Neuronal stem cell (in vitro differentiated cells): ENCODE results near the gene APCDD1.
A peak's percentile ranks its signal among the peaks of the same experiment; 100 is the strongest.

ENCODE experiments used
- DNase-seq: peaks from one replicate; pipeline ENCODE4 v3.0.0-alpha.2; 2013; ENCODE audit warnings: low spot score
- H2AFZ ChIP-seq: one replicate; pipeline ENCODE4 v1.6.1; 2013; ENCODE audit warnings: mild to moderate bottlenecking, low read length, inconsistent platforms
- H2AK5ac ChIP-seq: 2 replicates; pipeline ENCODE4 v1.6.1; 2013; ENCODE audit warnings: low read depth, mild to moderate bottlenecking, inconsistent platforms, low read length, moderate library complexity, mixed read lengths
- H2BK120ac ChIP-seq: 2 replicates; pipeline ENCODE4 v1.6.1; 2013; ENCODE audit warnings: low read depth, mild to moderate bottlenecking, inconsistent platforms, low read length, moderate library complexity, mixed read lengths
- H2BK12ac ChIP-seq: one replicate; pipeline ENCODE4 v1.6.1; 2013; ENCODE audit warnings: low read length, inconsistent platforms
- H2BK15ac ChIP-seq: 2 replicates; pipeline ENCODE4 v1.6.1; 2013; ENCODE audit warnings: mild to moderate bottlenecking, low read length, inconsistent platforms, mixed read lengths
- H2BK5ac ChIP-seq: one replicate; pipeline ENCODE4 v1.6.1; 2013; ENCODE audit warnings: inconsistent platforms, mild to moderate bottlenecking, low read length, moderate library complexity
- H3K14ac ChIP-seq: one replicate; pipeline ENCODE4 v1.6.1; 2013; ENCODE audit warnings: low read length, inconsistent platforms
- H3K18ac ChIP-seq: 2 replicates; pipeline ENCODE4 v1.6.1; 2013; ENCODE audit warnings: low read length, inconsistent platforms
- H3K23ac ChIP-seq: 2 replicates; pipeline ENCODE4 v1.6.1; 2013; ENCODE audit warnings: low read depth, mild to moderate bottlenecking, mixed read lengths, low read length, inconsistent platforms; ENCODE audit not compliant: poor library complexity
- H3K27ac ChIP-seq: replicated peaks from 3 replicates; pipeline ENCODE4 v1.5.1; 2013; ENCODE audit warnings: low read length, inconsistent platforms
- H3K27me3 ChIP-seq, 3 experiments: 2 replicates each; pipeline ENCODE4 v1.6.1; 2013; ENCODE audit warnings: low read length in 3 of 3, mild to moderate bottlenecking in 2 of 3, inconsistent platforms in 1 of 3, low read depth in 1 of 3, mixed read lengths in 1 of 3, moderate library complexity in 1 of 3; ENCODE audit not compliant: control insufficient read depth in 3 of 3, insufficient read depth in 3 of 3
- H3K36me3 ChIP-seq, 2 donors: replicated peaks in 1 of 2; 2 replicates each; pipeline ENCODE4 v1.6.1; 2013; ENCODE audit warnings: low read length in 2 of 2; ENCODE audit not compliant: control insufficient read depth in 2 of 2, insufficient read depth in 2 of 2
- H3K4ac ChIP-seq: 2 replicates; pipeline ENCODE4 v1.6.1; 2013; ENCODE audit warnings: inconsistent platforms, mild to moderate bottlenecking, low read length, moderate library complexity
- H3K4me1 ChIP-seq, 2 donors: 1 replicate in 1 of 2; 2 replicates in 1 of 2; pipeline ENCODE4 v1.6.1; 2013; ENCODE audit warnings: low read length in 2 of 2, low read depth in 1 of 2; ENCODE audit not compliant: control insufficient read depth in 2 of 2, insufficient read depth in 1 of 2
- H3K4me2 ChIP-seq: one replicate; pipeline ENCODE4 v1.6.1; 2013; ENCODE audit warnings: mild to moderate bottlenecking, low read length, inconsistent platforms; ENCODE audit not compliant: insufficient read depth, poor library complexity, severe bottlenecking
- H3K4me3 ChIP-seq, 2 donors: 2 replicates each; pipeline ENCODE4 v1.5.1; 2013; ENCODE audit warnings: low read length in 2 of 2, mild to moderate bottlenecking in 2 of 2, inconsistent platforms in 1 of 2, moderate library complexity in 1 of 2
- H3K79me1 ChIP-seq: one replicate; pipeline ENCODE4 v1.6.1; 2013; ENCODE audit warnings: low read depth, mild to moderate bottlenecking, inconsistent platforms, low read length, moderate library complexity
- H3K9ac ChIP-seq: one replicate; pipeline ENCODE4 v1.6.1; 2013; ENCODE audit warnings: mild to moderate bottlenecking, low read depth, low read length, inconsistent platforms; ENCODE audit not compliant: poor library complexity
- H3K9me3 ChIP-seq, 2 donors: replicated peaks in 1 of 2; 2 replicates each; pipeline versions ENCODE3 to v1.6.1; 2013; ENCODE audit warnings: low read length in 2 of 2, mild to moderate bottlenecking in 2 of 2, inconsistent platforms in 1 of 2, low read depth in 1 of 2, mixed read lengths in 1 of 2, moderate library complexity in 1 of 2; ENCODE audit not compliant: control insufficient read depth in 2 of 2, insufficient read depth in 1 of 2
- H4K8ac ChIP-seq: one replicate; pipeline ENCODE4 v1.6.1; 2013; ENCODE audit warnings: low read depth, mild to moderate bottlenecking, inconsistent platforms, low read length, moderate library complexity
- H4K91ac ChIP-seq: one replicate; pipeline ENCODE4 v1.6.1; 2013; ENCODE audit warnings: low read length, low read depth, mild to moderate bottlenecking, inconsistent platforms; ENCODE audit not compliant: poor library complexity
- WGBS, 2 donors: extraction: QIAGEN DNeasy Blood & Tissue Kit; methylation state at CpG; one replicate each; pipeline ENCODE4 v1.1.7; 2013; ENCODE audit warnings: missing lambda C conversion rate in 2 of 2, mixed read lengths in 1 of 2; ENCODE audit not compliant: insufficient read length in 2 of 2, insufficient replicate concordance in 1 of 2; ENCODE audit errors: extremely low coverage in 2 of 2; 5-methylcytosine and 5-hydroxymethylcytosine counted together

The APCDD1 gene

GRCh38 chr18:10522574-10522973 lies 68.1 kb downstream of the APCDD1 start:
- Histone ChIP-seq H3K36me3 (no peaks in the 10 kb centered on the region), H3K4me3 (no peak overlapping the region), H3K4me2 (no peak overlapping the region), H2AFZ (peak overlapping the region; percentile 28), H2BK5ac (no peak overlapping the region), H2BK120ac (no peak overlapping the region), H3K9ac (no peak overlapping the region), H3K79me1 (peaks cover 5% of the 10 kb centered on the region), H3K18ac (no peak overlapping the region), H3K4me1 (peaks cover 2 to 6% of the 10 kb centered on the region in 2 donors), H4K8ac (no peak overlapping the region), H3K9me3 (no peaks in the 10 kb centered on the region), H3K23ac (no peak overlapping the region), H3K4ac (no peak overlapping the region), H3K14ac (no peak overlapping the region), H2BK12ac (no peak overlapping the region), H4K91ac (no peak overlapping the region), H3K27ac (no peak overlapping the region), H2AK5ac (no peak overlapping the region), H3K27me3 (no peaks in the 10 kb centered on the region), H2BK15ac (no peak overlapping the region)
- no CpG with 5 or more reads among the region's 2 CpGs for WGBS, 2 donors
- DNase-seq, result no peak

DNA sequence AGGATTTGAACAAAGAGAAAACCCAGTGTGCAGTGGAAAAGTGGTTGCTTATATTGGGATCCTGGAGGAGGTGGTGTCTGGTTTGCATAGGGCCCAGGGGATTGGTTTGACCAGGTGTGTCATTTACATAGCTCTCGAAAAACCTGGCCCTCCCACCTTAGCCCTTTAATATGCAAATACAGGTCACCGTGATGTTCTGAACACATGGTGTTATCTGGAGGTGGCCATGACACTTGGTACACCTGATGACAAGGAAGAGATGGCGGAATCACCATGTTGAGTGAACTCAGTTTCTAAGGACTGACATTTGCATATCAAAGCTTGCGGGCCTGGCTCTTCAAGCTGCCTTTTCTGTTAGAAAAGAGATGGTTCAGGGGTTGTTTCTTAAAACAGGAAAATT lies 69.1 kb downstream of the APCDD1 start:
- no CpG with 5 or more reads among the region's 4 CpGs for WGBS, 2 donors

DNA sequence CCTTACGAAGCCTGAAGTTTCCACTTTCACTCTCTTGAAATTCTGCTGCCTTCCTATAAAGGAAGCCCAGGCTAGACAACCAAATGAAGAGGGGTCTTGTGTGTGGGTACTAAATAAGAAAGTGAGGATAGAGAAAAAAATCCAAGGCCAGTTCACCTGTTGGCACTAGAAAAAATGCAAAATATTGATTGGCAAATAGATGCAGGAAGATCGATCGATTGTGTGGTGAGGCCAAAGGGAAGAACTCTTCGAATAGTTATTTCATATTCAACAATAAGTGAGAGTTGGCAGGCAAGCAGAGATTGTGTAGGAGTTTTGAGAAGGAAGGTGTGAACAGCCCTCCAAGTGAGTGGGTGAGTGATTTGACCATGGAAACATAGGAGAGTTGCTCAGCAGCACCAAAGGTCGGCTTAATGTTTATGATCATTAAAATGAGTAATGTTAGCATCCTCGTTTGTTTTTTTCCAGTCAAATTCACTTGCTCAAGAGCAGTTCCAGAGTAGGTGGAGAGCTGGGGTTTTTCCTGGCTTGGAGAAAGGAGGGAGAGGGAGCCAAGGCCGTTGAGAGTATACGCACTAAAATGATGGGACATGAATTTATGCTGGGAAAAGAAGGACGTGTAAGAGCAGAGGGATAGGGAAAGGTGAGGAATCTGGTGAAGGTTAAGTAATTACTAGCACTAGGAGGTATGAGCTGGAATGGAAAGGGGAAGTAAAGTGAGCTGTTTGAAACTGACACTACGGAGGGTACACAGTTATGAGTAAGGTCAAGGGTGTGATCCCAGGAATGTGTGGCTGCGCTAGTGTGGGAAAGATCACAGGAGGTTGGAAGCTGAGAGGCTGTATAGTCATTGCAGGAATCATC lies 70.3 kb downstream of the APCDD1 start:
- Histone ChIP-seq H3K4ac (no peak overlapping the region), H2AFZ (peak overlapping the region; percentile 76), H2AK5ac (no peak overlapping the region), H3K23ac (no peak overlapping the region), H3K4me1 (peaks cover 0 to 3% of the 10 kb centered on the region in 2 donors), H3K27ac (no peak overlapping the region), H4K91ac (no peak overlapping the region), H2BK5ac (no peak overlapping the region), H3K79me1 (peaks cover 5% of the 10 kb centered on the region), H4K8ac (no peak overlapping the region), H3K14ac (no peak overlapping the region), H3K36me3 (no peaks in the 10 kb centered on the region), H2BK12ac (no peak overlapping the region), H3K27me3 (no peaks in the 10 kb centered on the region), H2BK120ac (no peak overlapping the region), H3K4me3 (no peak overlapping the region), H3K9ac (no peak overlapping the region), H3K4me2 (no peak overlapping the region), H3K18ac (no peak overlapping the region), H2BK15ac (no peak overlapping the region), H3K9me3 (no peaks in the 10 kb centered on the region)
- no peak for DNase-seq
- no CpG with 5 or more reads among the region's 11 CpGs for WGBS, 2 donors

More for the DNA sequence above, 69.1 kb downstream of the APCDD1 start:
- Histone ChIP-seq H3K36me3 (no peaks in the 10 kb centered on the region), H3K14ac (no peak overlapping the region), H3K4me2 (no peak overlapping the region), H3K27ac (no peak overlapping the region), H4K8ac (no peak overlapping the region), H3K9me3 (no peaks in the 10 kb centered on the region), H4K91ac (no peak overlapping the region), H2BK5ac (no peak overlapping the region), H2BK15ac (no peak overlapping the region), H2AFZ (no peak overlapping the region), H3K79me1 (peaks cover 5% of the 10 kb centered on the region), H3K23ac (no peak overlapping the region), H3K27me3 (no peaks in the 10 kb centered on the region), H3K4me1 (peaks cover 3 to 5% of the 10 kb centered on the region in 2 donors), H3K4me3 (no peak overlapping the region), H2BK120ac (no peak overlapping the region), H3K9ac (no peak overlapping the region), H2AK5ac (no peak overlapping the region), H2BK12ac (no peak overlapping the region), H3K18ac (no peak overlapping the region), H3K4ac (no peak overlapping the region)
- no peak for DNase-seq

GRCh38 chr18:10525371-10525691 lies 70.9 kb downstream of the APCDD1 start:
- H3K4me3 ChIP-seq, result peak overlapping the region in 1 of 2 donors; percentile 80

More at GRCh38 chr18:10525371-10525691, 70.9 kb downstream of the APCDD1 start:
- no peak overlapping the region for H3K14ac ChIP-seq
- H3K23ac ChIP-seq, result no peak overlapping the region
- H3K18ac ChIP-seq, result no peak overlapping the region
- no peak for DNase-seq
- H3K27ac ChIP-seq, result no peak overlapping the region
- no peaks in the 10 kb centered on the region for H3K27me3 ChIP-seq
- no peak overlapping the region for H4K8ac ChIP-seq
- peaks cover 0 to 3% of the 10 kb centered on the region in 2 donors for H3K4me1 ChIP-seq
- H4K91ac ChIP-seq, result no peak overlapping the region
- H3K36me3 ChIP-seq, result no peaks in the 10 kb centered on the region
- peaks cover 5% of the 10 kb centered on the region for H3K79me1 ChIP-seq
- H3K4me2 ChIP-seq, result peak overlapping the region; percentile 40
- no peak overlapping the region for H3K4ac ChIP-seq
- no peak overlapping the region for H2BK5ac ChIP-seq
- H2AFZ ChIP-seq, result peak overlapping the region; percentile 76
- H2BK12ac ChIP-seq, result no peak overlapping the region
- no peak overlapping the region for H2BK120ac ChIP-seq
- no CpG with 5 or more reads among the region's 7 CpGs for WGBS, 2 donors
- no peak overlapping the region for H2BK15ac ChIP-seq
- H2AK5ac ChIP-seq, result no peak overlapping the region
- H3K9me3 ChIP-seq, result no peaks in the 10 kb centered on the region
- H3K9ac ChIP-seq, result no peak overlapping the region
